Measurements from ENCODE around the gene SPG11. TPM values are rescaled to one million over a fixed set of nuclear protein-coding genes. Genes with fewer than 3 reads are reported as not detected.

SPG11 gene
- total RNA-seq, 4 donors from 2014 or later = 65.1 to 195 (median 87.6) TPM

GRCh38 chr15:44598066-44598465 is 65.4 kb downstream of the SPG11 start:
- H3K4me1 ChIP-seq = peaks cover 11% of the 10 kb centered on the region
- H3K9me3 ChIP-seq = no peaks in the 10 kb centered on the region
- TF ChIP-seq POLR2AphosphoS5 (IDR thresholded peaks at IDR 0.05) = no peak
- TF ChIP-seq POLR2A (IDR thresholded peaks at IDR 0.05) = no peak
- TF ChIP-seq CTCF (IDR thresholded peaks at IDR 0.05) = no peak
- no peak for TF ChIP-seq EP300 (IDR thresholded peaks at IDR 0.05)
- no peak overlapping the region for H3K4me3 ChIP-seq
- no peaks in the 10 kb centered on the region for H3K27me3 ChIP-seq
- 89% methylated on average over 1 of the region's 1 CpG for WGBS
- no peak overlapping the region for H3K27ac ChIP-seq
- peaks cover 82% of the 10 kb centered on the region for H3K36me3 ChIP-seq
- no peak for DNase-seq (ENCODE audit: low spot score in 2 of 2)

- no peak overlapping the region for H3K27ac ChIP-seq
- DNase-seq (ENCODE audit: low spot score in 2 of 2) = no peak
- H3K4me3 ChIP-seq = no peak overlapping the region
- 77% methylated on average over 1 of the region's 1 CpG for WGBS
- H3K27me3 ChIP-seq = no peaks in the 10 kb centered on the region
- peaks cover 11% of the 10 kb centered on the region for H3K4me1 ChIP-seq
- H3K36me3 ChIP-seq = peaks cover 84% of the 10 kb centered on the region
- no peaks in the 10 kb centered on the region for H3K9me3 ChIP-seq
- TF ChIP-seq EP300 (IDR thresholded peaks at IDR 0.05) (no peak), POLR2A (IDR thresholded peaks at IDR 0.05) (no peak), POLR2AphosphoS5 (IDR thresholded peaks at IDR 0.05) (no peak), CTCF (IDR thresholded peaks at IDR 0.05) (no peak)
These were observed 66.9 kb downstream of the SPG11 start for GRCh38 chr15:44596511-44597010.

GRCh38 chr15:44595656-44596510 is 67.6 kb downstream of the SPG11 start:
- WGBS = 96% methylated on average over 3 of the region's 3 CpGs
- Histone ChIP-seq H3K36me3 (peaks cover 84% of the 10 kb centered on the region), H3K27ac (no peak overlapping the region), H3K4me1 (peaks cover 13% of the 10 kb centered on the region), H3K4me3 (no peak overlapping the region), H3K9me3 (no peaks in the 10 kb centered on the region), H3K27me3 (no peaks in the 10 kb centered on the region)
- TF ChIP-seq EP300 (IDR thresholded peaks at IDR 0.05) = no peak
- no peak for DNase-seq (ENCODE audit: low spot score in 2 of 2)

GRCh38 chr15:44595246-44595645 is 68.2 kb downstream of the SPG11 start:
- no peak for TF ChIP-seq CTCF (IDR thresholded peaks at IDR 0.05)
- TF ChIP-seq EP300 (IDR thresholded peaks at IDR 0.05) = no peak
- no peak for TF ChIP-seq POLR2A (IDR thresholded peaks at IDR 0.05)
- TF ChIP-seq POLR2AphosphoS5 (IDR thresholded peaks at IDR 0.05) = no peak
- H3K27me3 ChIP-seq = no peaks in the 10 kb centered on the region
- H3K4me3 ChIP-seq = no peak overlapping the region
- 68% methylated on average over 1 of the region's 1 CpG for WGBS
- peaks cover 84% of the 10 kb centered on the region for H3K36me3 ChIP-seq
- no peak overlapping the region for H3K27ac ChIP-seq
- peaks cover 17% of the 10 kb centered on the region for H3K4me1 ChIP-seq
- H3K9me3 ChIP-seq = no peaks in the 10 kb centered on the region
- no peak for DNase-seq (ENCODE audit: low spot score in 2 of 2)

GRCh38 chr15:44593042-44593736 is 70.3 kb downstream of the SPG11 start:
- no peak overlapping the region for H3K27ac ChIP-seq

More at GRCh38 chr15:44593042-44593736, 70.3 kb downstream of the SPG11 start:
- H3K9me3 ChIP-seq = no peaks in the 10 kb centered on the region
- H3K36me3 ChIP-seq = peaks cover 96% of the 10 kb centered on the region
- H3K4me3 ChIP-seq = no peak overlapping the region
- TF ChIP-seq CTCF (IDR thresholded peaks at IDR 0.05) = peak in 1 of 2 donors; percentile 28
- TF ChIP-seq POLR2AphosphoS5 (IDR thresholded peaks at IDR 0.05) = no peak
- no peak for TF ChIP-seq EP300 (IDR thresholded peaks at IDR 0.05)
- DNase-seq (ENCODE audit: low spot score in 2 of 2) = no peak
- WGBS = 62% methylated on average over 7 of the region's 7 CpGs
- H3K27me3 ChIP-seq = no peaks in the 10 kb centered on the region
- peaks cover 11% of the 10 kb centered on the region for H3K4me1 ChIP-seq

All from suprapubic skin (tissue), 4 donors.